ENCODE results near the gene BCR.

BCR gene

DNA sequence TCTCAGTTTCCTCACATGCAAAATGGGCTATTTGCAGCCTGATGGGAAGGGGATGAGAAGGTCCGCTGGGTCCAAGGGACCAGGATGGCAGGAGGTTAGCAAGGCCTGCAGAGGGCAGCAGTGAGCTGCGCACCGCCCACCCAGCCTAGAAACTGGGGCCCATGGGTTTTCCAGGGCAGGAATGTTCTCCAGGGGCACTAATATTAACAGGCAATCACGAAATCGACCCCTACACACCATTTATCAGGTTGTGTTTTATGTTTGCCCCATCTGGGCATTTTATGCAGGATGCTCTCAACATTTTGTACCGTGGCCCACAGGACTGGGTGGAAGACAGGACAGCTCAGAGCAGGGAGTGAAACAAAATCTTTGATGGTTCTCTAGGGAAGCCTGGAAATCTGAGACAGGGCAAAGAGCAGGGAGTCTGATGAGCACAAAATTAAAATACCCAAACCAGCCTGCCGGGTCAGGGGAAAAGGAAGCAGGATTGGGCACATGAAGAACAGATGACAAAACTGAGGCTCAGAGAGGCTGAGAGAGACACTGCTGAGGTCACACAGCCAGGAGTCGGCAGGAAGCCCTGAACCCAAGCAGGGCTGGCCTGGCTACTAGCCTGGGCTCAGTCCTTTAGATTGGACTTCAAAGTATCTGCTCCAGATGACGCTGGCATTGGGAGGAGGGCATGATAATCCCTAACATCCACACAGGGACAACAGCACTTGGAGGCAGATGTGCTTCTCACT, 1.6 kb upstream of the BCR start:
- DNase-seq = peak; percentile 23

GRCh38 chr22:23179381-23180299, 669 bp upstream of the BCR start:
- DNase-seq = no peak

GRCh38 chr22:23180893-23181720, 798 bp downstream of the BCR start:
- no peak for DNase-seq

GRCh38 chr22:23181721-23182308, 1.5 kb downstream of the BCR start:
- DNase-seq = no peak

GRCh38 chr22:23182309-23183060, 2.2 kb downstream of the BCR start:
- no peak for DNase-seq

DNA sequence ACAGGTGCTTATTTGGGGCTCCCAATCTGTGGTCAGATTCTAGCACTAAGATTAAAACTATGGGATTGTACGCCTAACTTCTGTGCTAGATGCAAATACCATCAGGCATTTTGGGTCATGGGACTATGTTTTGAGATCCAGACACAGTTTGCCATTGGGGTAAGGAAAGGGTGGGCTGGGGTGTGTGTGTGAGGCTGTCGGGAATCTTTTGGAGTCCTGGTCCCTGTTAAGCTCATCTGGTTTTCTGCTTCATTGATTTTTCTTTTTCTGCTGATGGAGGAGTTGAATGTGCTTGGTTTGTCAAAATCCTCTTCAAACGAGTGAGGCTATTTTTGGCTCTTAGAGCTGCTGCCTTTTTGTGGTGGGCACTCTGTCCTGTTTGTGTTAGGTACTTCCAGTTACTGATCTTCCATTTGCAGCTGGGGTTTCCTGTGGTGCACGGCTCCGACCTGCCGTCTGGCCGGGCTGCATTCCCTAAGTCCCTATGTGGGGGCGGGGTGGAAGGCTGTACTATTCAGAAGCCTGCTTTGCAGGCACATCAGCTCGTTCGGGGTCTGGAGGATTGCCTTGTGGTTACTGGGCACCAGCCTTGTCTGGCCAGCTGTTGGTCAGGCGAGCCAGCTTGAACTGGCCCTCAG, 2.9 kb downstream of the BCR start:
- DNase-seq = peak; percentile 40

GRCh38 chr22:23184100-23184763, 3.9 kb downstream of the BCR start:
- DNase-seq = no peak

- DNase-seq = no peak
Measured at GRCh38 chr22:23184764-23185113, 4.4 kb downstream of the BCR start.

GRCh38 chr22:23187211-23187610, 6.9 kb downstream of the BCR start:
- DNase-seq = no peak

DNA sequence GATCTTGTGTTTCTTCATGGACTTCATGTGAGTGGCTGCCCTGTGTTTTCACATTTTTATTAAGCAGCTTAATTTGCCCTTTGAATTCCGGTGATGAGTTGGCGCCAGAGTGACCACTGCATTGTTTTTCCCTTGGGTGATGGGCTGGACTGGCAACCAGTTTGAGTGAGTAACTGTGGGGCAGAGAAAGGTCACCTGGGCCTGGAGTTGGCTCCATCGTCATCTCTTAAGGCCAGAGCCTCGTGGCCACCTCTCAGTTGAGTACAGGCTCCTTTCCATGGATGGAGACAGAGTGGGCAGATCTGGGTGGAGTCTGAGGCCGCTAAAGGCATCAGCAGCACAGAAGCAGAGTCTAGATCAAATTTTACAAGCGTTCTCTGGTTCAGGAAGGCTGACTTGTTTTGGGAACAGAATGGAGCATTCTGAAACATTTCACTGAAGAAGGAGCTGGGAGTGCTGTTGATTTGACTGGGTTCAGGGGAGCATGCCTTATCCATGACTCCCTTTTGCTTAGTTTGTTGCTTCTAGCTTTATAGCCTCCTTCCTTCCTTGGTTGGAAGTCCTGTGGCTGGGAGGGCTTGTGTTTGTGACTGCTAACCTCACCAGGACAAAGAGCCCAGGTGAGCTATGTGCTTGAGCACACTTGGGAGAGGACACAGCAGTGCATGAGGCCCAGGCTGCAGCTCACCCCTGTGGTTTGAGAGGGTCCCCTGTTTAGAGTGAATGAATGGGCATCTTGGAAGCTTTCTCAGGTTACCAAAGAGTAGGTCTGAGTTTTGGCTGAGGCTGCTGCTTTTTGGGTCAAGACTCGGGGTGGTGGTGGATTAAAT, 7.8 kb downstream of the BCR start:
- DNase-seq = no peak

DNA sequence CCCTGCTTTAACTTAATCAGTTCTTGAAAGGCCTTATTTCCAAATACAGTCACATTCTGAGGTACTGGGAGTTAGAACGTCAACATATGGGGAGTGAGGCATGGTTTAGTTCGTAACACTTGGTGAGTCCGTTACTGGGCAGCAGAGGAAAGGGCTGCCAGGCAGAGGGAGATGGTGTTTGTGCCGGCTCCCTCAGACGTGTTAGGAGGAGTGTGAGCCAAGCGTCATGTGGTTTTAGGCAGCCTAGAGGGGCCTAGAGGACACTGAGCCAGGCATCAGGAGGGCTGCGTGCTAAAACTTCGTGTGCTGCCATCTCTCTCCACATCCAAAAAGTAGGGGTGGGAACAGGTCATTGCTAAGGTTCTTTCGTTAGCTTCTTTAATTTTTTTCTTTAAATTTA, 10.2 kb downstream of the BCR start:
- DNase-seq = no peak

- peak; percentile 89 for DNase-seq
Measured at GRCh38 chr22:23192133-23192532, 11.8 kb downstream of the BCR start.

GRCh38 chr22:23192558-23192957, 12.2 kb downstream of the BCR start:
- DNase-seq = no peak

- DNase-seq = no peak
Measured at GRCh38 chr22:23193196-23193827, 13.0 kb downstream of the BCR start.

DNA sequence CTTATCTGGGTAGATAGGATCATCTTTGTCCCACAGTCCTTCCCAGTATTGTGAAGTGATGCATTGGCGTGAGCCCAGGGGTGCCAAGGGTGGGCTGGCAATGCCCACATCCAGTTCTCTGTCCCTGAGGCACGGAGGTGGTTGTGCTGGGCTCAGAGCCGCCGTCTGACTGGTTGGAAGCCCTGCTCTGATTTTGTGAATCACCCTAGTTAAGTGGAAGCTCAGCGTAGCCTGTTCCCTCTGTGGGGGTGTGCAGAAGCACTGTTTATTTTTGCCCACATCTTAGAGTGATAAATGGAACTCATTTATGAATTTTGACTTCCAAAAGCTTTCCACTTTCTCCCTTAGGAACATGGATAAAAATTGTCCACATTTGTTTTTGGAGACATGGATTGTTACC, 13.6 kb downstream of the BCR start:
- DNase-seq = no peak

GRCh38 chr22:23196165-23196564, 15.9 kb downstream of the BCR start:
- DNase-seq = no peak

DNA sequence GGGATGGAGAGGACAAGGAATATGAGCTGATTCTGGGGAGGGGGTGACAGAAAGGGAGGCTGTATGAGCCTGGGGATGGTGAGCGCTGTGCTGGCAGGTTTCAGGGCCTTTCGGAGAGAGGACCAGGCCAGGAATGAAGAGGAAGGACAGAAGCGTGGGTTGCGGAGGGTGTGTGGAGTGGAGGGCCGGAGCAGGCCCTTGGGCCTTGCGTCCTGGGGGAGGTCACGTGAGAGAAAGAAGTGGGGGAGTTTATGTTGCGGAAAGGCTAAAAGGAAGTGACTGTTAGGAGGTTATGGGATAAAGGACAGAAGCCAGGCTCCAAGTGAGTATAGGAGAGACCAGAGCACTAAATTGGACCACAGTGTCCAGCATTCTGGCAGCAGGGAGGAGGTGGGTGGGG, 17.5 kb downstream of the BCR start:
- DNase-seq = no peak

- no peak for DNase-seq
Measured at GRCh38 chr22:23199159-23199558, 18.9 kb downstream of the BCR start.

DNA sequence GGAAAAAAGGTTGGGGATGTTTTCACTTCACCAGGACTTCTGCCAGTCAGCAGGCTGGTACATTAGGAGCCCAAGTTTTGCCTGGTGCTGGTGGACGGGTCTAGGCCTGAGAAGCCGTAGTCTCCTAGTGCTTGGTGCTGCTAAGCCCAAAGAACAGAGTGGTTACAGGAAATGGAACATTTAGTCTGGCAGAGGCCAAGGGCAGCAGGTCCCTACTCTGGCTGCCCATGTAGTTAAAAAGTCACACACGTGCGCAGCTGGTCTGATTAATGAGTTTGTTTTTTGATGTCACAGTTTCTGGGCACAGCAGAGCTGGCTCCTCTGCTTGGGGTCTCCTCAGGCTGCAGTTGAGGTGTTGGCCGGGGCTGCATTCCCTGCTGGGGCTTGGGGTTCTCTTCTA, 20.6 kb downstream of the BCR start:
- peak; percentile 22 for DNase-seq

Measured in NCI-H774 (cell line).